HG03045 (cell line): ENCODE results near the gene KCTD7.
"Not testable (repeated sequence)": the region's sequence is repeated elsewhere in the genome, so short reads cannot be mapped to it uniquely, and the experiment has no call there.

ENCODE experiments used
- ATAC-seq: cut with Tn5 transposase; IDR thresholded peaks from one replicate; pipeline ENCODE4 v1.9.1; 2021; ENCODE audit warnings: mild to moderate bottlenecking, moderate library complexity; ENCODE audit not compliant: unreplicated experiment

Gene KCTD7

GRCh38 chr7:66628361-66629221, at the start of gene KCTD7:
Gene KCTD7, plus strand, starts transcription at chr7:66628881. Its CDS starts 184 bp downstream, at chr7:66629065.
- ATAC-seq = peak; percentile 92

- ATAC-seq = not testable (repeated sequence)
Observed at GRCh38 chr7:66580380-66580779, 48.3 kb upstream of the KCTD7 start.

GRCh38 chr7:66582816-66583489, 45.7 kb upstream of the KCTD7 start:
- ATAC-seq = not testable (repeated sequence)

GRCh38 chr7:66583490-66584110, 45.1 kb upstream of the KCTD7 start:
- ATAC-seq = no peak

GRCh38 chr7:66586181-66586580, 42.5 kb upstream of the KCTD7 start:
- no peak for ATAC-seq

GRCh38 chr7:66588226-66588625, 40.5 kb upstream of the KCTD7 start:
- ATAC-seq = not testable (repeated sequence)

GRCh38 chr7:66588856-66589570, 39.7 kb upstream of the KCTD7 start:
- not testable (repeated sequence) for ATAC-seq

- not testable (repeated sequence) for ATAC-seq
Observed at GRCh38 chr7:66590302-66591057, 38.2 kb upstream of the KCTD7 start.

GRCh38 chr7:66591058-66591798, 37.5 kb upstream of the KCTD7 start:
- peak; percentile 12 for ATAC-seq

- peak; percentile 97 for ATAC-seq
Observed at GRCh38 chr7:66591799-66592596, 36.7 kb upstream of the KCTD7 start.

GRCh38 chr7:66592597-66593146, 36.0 kb upstream of the KCTD7 start:
- not testable (repeated sequence) for ATAC-seq

- not testable (repeated sequence) for ATAC-seq
Observed at GRCh38 chr7:66594082-66594481, 34.6 kb upstream of the KCTD7 start.

GRCh38 chr7:66597461-66597860, 31.2 kb upstream of the KCTD7 start:
- no peak for ATAC-seq

GRCh38 chr7:66602159-66602558, 26.5 kb upstream of the KCTD7 start:
- ATAC-seq = no peak

- ATAC-seq = no peak
Observed at GRCh38 chr7:66604198-66604597, 24.5 kb upstream of the KCTD7 start.

GRCh38 chr7:66606540-66607291, 22.0 kb upstream of the KCTD7 start:
- ATAC-seq = not testable (repeated sequence)

GRCh38 chr7:66609176-66609575, 19.5 kb upstream of the KCTD7 start:
- ATAC-seq = no peak

- not testable (repeated sequence) for ATAC-seq
Observed at GRCh38 chr7:66614596-66614995, 14.1 kb upstream of the KCTD7 start.
